Jurkat, Clone E6-1 (cell line): ENCODE measurements around the gene EOGT.

Source experiments
- DNase-seq: peaks from one replicate; pipeline ENCODE4 v3.0.0-alpha.2; 2011; ENCODE audit warnings: low read depth, low spot score
- H3K4me3 ChIP-seq: 2 replicates; pipeline ENCODE4 v1.5.1; 2011; ENCODE audit warnings: mild to moderate bottlenecking, low read length, control low read depth, moderate library complexity

The EOGT gene

DNA sequence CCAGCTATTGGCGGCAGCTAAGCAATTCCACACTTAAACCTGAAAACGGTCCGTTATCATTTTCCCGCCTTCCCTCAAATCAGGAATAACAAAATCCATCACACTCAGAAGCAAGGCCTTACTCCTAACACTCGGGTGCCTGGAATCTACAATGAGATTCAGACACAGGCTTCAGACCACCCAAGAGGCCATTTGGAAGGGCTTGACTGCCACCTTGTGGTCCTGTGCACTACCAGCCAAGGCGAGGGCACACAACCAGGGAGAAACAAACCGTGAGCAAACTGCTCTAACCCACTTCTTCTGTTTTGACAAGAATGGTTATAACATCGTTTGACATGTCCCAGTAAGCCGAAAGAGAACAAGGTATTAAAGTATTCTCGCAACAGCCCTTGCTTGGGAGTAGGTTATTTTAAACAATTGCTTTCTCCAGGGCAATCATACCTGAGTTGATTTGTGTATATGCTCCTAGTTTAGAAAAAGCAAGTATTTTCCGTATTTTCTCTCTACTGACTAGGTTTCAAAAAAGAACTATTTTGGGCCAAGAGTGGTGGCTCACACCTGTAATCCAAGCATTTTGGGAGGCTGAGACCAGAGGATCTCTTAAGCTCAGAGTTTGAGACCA is 41.0 kb downstream of the EOGT start:
- DNase-seq = peak; percentile 32
- no peak overlapping the region for H3K4me3 ChIP-seq

DNA sequence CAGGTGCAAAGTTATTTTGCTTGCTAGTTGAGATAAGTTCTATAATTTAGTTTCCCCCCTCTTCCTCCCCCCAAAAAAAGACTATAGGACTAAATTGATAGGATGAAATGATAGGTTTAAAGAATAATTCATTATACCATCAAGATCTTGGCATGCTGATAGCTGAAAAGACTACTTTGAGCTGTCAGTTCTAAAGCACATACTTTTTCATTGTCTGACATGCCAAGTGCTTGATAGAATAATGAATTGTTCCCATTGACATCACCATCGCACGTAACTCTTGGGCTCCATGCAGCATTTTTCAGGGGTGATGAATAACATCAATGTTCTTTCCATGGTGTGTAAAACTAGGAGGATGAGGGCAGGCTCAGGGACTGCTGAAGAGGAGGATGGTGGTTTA is 48.8 kb downstream of the EOGT start:
- DNase-seq = no peak
- H3K4me3 ChIP-seq = no peak overlapping the region

DNA sequence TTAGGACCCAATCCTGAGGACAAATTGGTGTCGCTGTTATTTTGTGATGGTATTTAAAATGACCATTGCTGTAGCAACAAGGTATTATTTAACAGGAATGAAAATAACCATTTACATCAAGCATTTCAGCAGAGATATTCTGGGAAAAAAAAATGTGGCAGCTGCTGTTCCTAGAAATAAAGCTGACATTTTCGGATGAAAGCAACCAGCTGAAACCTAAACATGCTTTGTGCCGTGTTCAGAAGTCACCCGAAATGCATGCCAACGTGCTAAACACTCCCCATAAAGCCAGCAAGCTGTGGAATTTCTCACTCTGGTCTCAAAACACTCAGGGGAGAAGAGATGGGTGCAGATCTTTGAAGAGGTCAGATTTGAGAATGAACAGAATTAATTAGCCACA is 49.6 kb downstream of the EOGT start:
- H3K4me3 ChIP-seq = no peak overlapping the region
- DNase-seq = no peak

DNA sequence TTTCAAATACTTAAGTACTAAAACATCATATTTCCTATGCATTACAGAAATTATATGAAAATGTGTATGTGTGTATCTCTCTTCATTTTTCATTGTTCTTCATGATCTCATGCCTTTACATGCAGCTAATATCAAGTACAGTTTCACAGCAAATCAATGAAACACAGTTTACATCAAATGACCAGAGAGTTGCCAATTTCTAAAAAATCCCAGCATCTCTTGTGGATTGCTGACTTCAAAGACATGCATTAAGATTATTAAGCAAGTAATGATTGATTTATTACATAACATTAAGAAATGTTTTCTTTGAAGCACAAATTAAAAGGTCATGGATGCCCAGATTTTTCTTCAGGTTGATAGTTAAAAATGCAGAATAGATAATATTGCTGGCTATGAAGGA is 50.1 kb downstream of the EOGT start:
- no peak for DNase-seq
- no peak overlapping the region for H3K4me3 ChIP-seq

DNA sequence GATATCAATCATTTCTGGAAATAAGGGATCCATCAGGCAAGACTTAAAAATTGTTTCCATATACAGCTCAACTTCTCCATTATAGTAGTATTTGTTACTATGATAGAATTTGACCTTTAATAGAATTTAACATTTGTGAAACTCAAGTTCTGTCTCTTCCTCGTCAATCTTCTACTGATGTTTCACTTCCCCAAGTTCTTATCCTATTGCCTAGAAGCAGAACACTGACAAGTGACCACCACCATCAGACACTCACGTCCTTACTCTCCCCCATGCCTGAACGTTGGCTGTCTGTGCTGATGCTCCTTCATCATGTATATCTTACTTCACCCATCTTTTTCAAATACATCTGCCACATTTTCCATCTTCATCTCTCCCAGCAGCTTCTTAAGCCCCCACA is 54.6 kb downstream of the EOGT start:
- H3K4me3 ChIP-seq = no peak overlapping the region
- DNase-seq = no peak

DNA sequence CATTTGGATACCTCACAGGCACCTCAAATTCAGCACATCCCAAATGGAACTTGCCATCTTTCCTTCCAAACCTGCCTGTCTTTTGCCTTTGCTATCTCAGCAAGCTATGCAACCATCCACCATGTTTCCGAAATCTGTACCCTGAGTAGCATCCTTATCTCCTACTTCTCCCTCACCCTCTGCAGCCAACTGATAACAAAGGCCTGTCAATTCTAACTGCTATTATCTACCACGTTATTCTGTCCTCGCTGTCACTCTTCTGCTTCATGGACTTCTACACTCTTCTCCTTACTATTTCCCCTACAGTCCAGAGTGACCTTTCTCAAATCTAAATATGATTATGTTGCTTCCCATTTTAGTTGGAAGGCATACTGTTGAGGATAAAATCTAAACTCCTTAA is 55.6 kb downstream of the EOGT start:
- DNase-seq = no peak
- no peak overlapping the region for H3K4me3 ChIP-seq

DNA sequence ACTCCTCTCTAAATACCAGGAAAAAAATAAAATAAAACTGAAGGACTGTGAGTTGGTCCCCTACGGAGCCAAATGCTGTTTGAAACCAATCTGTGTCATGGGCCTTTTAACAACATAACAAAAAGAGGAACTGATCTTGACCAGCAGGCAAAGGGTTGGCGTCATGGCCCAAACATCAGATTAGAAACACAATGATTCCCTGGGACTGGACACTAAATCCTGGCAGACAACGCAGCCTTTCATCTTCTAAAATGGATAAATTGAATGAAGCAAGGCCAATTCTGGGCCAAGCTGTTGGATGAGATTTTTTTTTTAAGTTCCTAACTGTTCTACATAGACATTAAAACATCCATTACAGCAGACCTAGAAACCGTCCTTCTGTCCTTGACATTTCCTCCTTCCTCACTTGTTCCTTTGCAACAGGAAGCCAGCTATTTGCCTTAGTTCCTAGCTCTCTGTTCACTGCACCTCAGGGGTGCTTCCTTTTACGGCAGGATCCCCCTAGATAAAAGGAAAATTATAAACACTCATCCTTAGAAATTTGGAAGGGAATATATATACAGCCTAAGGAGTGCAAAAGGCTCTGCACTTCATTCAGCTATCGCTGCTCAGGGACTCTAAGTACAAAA is 59.6 kb downstream of the EOGT start:
- DNase-seq = no peak
- H3K4me3 ChIP-seq = no peak overlapping the region

DNA sequence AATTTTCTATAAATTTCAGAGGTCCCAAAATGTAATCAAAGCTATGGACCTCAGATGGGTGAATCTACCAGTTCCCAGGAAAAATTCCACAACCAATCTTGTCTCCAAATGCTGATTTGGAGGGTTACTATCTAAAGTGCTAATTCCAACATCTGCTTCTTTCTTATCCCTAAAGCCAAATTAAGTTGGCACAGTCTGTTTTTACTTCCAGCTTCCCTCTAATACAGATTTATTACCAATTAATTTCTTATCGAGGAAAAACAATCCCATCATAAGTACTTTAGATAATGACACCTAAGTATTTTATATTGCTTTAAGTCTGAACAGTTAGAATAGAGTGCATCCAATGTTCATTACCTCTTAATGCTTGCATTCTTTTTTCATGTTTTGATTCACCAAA is 68.3 kb downstream of the EOGT start:
- DNase-seq = no peak
- no peak overlapping the region for H3K4me3 ChIP-seq

DNA sequence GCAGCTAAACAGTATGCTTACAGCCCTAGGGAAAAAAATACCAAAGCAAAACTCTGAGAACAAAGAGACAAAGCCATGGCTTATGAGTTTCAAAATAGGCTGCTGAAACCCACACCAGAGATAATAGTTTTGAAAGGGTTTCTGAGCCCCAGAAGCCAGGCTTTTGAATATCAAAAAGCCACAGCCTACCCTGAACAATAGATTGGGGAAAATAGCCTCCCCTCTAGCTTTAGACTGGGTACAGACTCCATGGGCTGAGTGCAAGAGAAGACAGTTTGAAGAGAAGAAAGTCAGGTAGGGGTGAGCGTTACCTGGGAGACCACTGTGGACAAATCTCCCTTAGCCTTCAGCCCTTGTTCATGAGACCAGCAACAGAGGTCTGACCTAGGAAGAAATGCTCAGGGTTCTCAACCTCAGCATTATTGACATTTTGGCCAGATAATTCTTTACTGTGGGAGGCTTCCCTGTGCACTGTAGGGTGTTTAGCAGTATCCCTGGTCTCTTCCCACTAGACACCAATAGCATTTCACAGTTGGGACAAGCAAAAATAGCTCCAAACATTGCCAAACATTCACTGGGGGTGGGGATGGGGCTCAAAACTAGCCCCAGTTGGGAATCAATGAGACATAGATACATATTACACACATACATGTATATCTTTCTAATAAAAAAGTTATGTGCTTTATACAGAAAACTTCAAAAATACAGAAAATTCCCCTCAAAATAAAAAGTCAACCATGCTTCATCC is 69.6 kb downstream of the EOGT start:
- no peak overlapping the region for H3K4me3 ChIP-seq
- no peak for DNase-seq

DNA sequence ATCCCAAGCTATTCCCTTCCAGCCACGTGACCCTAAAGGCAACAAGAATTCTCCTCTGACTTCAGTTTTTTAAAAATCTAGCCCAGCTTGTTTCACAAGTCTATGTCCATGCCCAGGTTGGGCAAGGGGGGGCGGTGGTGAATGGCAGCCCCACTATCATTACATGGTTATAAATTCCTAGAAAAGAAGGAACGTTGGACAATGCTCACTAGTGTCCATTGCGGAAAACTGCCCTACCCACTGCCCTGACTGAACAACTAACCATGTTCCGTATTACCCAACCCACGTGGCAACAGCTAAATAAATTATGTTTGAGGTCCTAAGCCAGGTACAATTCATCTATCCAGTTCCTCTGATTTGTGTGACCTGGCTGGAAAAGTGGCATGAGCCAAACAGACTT is 72.4 kb downstream of the EOGT start:
- DNase-seq = no peak
- no peak overlapping the region for H3K4me3 ChIP-seq

DNA sequence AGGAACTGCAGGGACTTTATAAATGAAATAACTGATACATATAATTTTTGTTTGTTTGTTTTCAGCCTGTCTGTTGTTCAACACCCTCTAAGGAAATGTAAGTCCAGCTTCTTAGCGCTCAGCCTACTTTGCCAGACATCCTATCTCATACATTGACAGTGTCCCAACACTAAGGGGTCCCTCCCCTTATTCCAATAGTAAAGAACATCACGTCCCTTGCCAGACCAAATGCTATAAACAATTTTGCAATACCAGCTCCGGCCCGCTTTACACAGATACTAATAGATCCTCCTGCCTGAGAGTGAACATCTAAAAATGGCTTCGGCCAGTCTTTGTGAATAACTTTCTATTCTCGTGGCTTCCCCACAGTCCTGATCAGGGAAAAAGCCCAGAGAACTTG is 76.6 kb downstream of the EOGT start:
- H3K4me3 ChIP-seq = no peak overlapping the region
- DNase-seq = no peak

DNA sequence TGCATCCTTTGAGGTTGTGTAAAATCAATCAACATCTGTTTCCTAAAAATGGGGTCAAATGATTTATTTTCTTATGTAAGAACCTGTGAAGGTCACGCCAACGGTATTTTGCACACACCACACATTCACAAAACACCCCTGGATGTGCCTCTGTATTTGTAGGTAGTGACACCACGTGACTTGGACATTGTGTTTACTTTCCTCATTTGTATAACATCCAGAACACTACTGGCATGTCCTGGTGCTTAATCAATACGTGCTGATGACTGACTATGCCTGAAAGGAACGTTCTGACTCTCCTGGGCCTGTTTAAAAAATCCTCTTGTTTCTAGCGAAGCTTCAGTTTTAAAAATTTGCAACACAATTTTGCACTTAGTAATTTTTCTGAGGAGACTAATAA is 77.7 kb downstream of the EOGT start:
- DNase-seq = no peak
- H3K4me3 ChIP-seq = no peak overlapping the region

DNA sequence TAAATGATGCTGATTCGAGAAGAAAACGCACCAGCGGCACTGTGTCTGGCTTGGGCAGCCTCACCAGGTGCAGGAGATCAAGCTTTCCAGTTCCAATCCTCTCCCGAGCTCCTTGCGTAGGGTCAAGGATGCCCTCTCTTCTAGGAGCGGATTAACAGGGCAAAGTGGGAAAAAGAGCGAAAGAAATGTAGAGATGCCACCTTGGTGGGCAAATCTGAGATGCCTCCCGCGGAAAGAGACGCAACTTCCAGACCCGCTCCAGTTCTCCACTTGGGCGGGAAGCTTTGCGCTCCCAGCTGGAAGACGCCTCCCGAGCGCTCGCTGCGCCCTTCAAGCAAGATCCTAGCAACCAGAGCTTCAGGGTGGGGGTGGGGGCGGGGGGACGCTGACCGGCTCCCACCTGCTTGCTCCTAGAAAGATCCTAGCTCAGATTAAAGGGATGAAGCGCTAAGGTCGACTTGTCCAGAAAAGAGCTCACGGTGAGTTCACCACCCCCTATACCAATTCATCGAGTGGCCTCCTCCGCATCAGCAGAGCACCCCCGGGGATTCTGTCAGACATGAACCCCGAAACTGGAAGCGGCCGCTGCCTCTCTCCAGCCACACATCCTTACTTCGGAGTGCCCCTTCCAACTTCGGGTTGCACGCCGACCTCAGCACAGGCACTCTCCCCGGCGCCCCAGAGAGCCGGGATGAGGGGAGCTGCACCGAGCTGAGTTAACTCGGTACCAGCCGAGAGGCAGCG is 81.9 kb downstream of the EOGT start:
- no peak overlapping the region for H3K4me3 ChIP-seq

More for the DNA sequence above, 81.9 kb downstream of the EOGT start:
- no peak for DNase-seq
